Adipocyte (in vitro differentiated cells): ENCODE results near the gene PLB1.

Source experiments
- DNase-seq: peaks from one replicate; pipeline ENCODE4 v3.0.0-alpha.2; 2015; ENCODE audit warnings: low read depth
- H3K27me3 ChIP-seq: replicated peaks from 2 replicates; pipeline ENCODE4 v1.7.0; 2013; ENCODE audit warnings: mild to moderate bottlenecking, low read length, moderate library complexity; ENCODE audit not compliant: control insufficient read depth, insufficient read depth
- H3K36me3 ChIP-seq: 2 replicates; pipeline ENCODE4 v1.7.0; 2013; ENCODE audit warnings: low read length, mild to moderate bottlenecking, moderate library complexity; ENCODE audit not compliant: control insufficient read depth, insufficient read depth, severe bottlenecking
- H3K4me1 ChIP-seq: 2 replicates; pipeline ENCODE4 v1.7.0; 2013; ENCODE audit warnings: mild to moderate bottlenecking, low read length, moderate library complexity; ENCODE audit not compliant: control insufficient read depth, insufficient read depth
- H3K4me3 ChIP-seq: 2 replicates; pipeline ENCODE4 v1.7.0; 2013; ENCODE audit warnings: mild to moderate bottlenecking, low read length, moderate library complexity
- H3K9ac ChIP-seq: 2 replicates; pipeline ENCODE4 v1.7.0; 2013; ENCODE audit warnings: mild to moderate bottlenecking, low read length, moderate library complexity
- H3K9me3 ChIP-seq: 2 replicates; pipeline ENCODE4 v1.7.0; 2013; ENCODE audit warnings: mild to moderate bottlenecking, low read length, moderate library complexity; ENCODE audit not compliant: control insufficient read depth

The PLB1 gene

GRCh38 chr2:28552045-28552823, 56.4 kb downstream of the PLB1 start:
- H3K4me3 ChIP-seq, result no peak overlapping the region
- H3K36me3 ChIP-seq, result no peaks in the 10 kb centered on the region
- H3K9ac ChIP-seq, result no peak overlapping the region
- H3K4me1 ChIP-seq, result peaks cover 4% of the 10 kb centered on the region
- DNase-seq, result no peak
- H3K27me3 ChIP-seq, result no peaks in the 10 kb centered on the region
- H3K9me3 ChIP-seq, result no peaks in the 10 kb centered on the region

DNA sequence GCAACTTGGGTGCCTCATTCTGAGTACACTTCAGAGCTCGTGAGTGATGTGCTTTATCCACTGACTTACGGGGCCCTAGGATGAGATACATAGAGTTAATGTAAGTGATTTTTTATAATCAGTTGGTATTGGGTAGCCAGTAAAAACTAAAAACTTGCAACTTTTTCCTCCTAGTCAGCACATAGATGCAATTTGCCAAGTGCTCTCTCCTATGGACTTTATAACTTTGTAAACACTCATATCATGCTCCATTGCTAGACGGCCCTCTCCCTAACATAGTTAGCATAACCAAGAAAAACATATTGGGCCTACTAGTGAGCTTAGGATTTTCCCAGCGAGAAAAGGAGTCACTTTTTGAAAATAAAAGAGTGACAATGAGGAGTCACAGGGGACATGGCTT, 60.4 kb downstream of the PLB1 start:
- no peak for DNase-seq
- Histone ChIP-seq H3K27me3 (no peaks in the 10 kb centered on the region), H3K4me1 (peaks cover 4% of the 10 kb centered on the region), H3K9ac (no peak overlapping the region), H3K9me3 (no peaks in the 10 kb centered on the region), H3K4me3 (no peak overlapping the region), H3K36me3 (no peaks in the 10 kb centered on the region)

DNA sequence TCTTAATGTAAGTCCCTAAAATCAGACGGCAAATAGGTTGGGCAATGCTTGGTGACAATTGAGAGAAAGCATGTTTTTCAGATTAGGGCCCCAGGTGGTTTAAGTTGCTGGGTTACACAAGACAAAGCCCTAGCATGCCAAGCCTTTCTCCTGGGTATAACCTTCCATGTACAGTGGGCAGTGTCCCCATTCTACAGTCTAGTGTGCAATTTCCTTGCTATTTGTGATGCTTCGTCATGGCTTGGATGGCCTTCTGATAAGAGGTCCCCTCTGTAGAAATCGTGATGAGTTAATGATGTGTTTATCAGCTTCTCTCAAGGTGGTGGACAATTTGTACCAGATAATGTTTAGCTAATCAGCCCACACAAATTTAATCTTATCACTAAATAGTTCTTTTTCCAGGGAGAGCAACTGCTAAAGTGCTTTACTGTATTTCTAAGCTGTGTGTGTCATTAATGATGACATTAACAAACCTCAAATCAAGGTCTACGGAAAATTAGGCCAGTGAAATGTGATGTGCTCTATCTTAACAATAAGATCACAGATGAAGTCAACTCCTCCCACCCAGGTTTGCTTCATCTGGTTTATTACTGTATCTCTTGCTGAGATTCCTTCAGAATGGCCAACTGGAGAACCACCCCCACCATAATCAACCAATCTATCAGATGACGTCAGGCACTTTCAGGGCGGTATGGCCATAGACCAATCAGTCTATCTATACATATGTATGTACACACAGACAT, 61.7 kb downstream of the PLB1 start:
- Histone ChIP-seq H3K9me3 (no peaks in the 10 kb centered on the region), H3K27me3 (no peaks in the 10 kb centered on the region), H3K9ac (no peak overlapping the region), H3K4me1 (no peaks in the 10 kb centered on the region), H3K4me3 (no peak overlapping the region), H3K36me3 (no peaks in the 10 kb centered on the region)
- no peak for DNase-seq

- no peaks in the 10 kb centered on the region for H3K27me3 ChIP-seq
- no peak overlapping the region for H3K9ac ChIP-seq
- no peaks in the 10 kb centered on the region for H3K36me3 ChIP-seq
- no peak for DNase-seq
- no peak overlapping the region for H3K4me3 ChIP-seq
- no peaks in the 10 kb centered on the region for H3K9me3 ChIP-seq
- H3K4me1 ChIP-seq, result no peaks in the 10 kb centered on the region
These were observed 62.4 kb downstream of the PLB1 start for GRCh38 chr2:28558158-28558820.

DNA sequence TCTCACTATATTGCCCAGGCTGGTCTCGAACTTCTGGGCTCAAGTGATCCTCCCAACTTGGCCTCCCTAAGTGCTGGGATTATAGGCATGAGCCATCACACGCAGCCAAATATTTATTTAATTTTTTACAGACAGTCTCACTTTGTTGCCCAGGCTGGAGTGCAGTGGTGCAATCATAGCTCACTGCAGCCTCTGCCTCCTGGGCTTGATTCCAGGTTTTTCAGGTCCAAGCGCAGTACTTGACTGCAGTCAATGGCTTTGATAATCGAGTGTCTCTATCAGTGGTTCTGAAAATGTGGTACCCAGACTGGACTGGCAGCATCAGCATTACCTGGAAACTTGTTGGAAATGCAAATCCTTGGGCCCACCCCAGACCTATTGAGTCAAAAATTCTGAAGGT, 63.1 kb downstream of the PLB1 start:
- no peaks in the 10 kb centered on the region for H3K36me3 ChIP-seq
- no peaks in the 10 kb centered on the region for H3K9me3 ChIP-seq
- no peak overlapping the region for H3K9ac ChIP-seq
- H3K4me3 ChIP-seq, result no peak overlapping the region
- H3K4me1 ChIP-seq, result no peaks in the 10 kb centered on the region
- DNase-seq, result no peak
- no peaks in the 10 kb centered on the region for H3K27me3 ChIP-seq

DNA sequence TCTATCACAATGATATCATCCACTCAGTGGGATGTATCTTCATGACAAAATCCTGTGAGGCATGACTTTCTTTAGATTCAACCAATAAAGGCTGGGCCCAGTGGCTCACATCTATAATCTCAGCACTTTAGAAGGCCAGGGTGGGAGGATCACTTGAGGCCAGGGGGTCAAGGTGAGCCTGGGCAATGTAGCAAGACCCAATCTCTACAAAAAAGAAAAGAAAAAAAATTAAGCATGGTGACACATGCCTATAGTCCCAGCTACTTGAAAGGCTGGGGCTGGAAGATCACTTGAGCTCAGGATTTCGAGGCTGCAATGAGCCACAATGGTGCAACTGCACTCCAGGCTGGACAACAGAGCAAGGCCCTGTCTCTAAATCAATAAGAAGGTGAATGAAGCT, 68.0 kb downstream of the PLB1 start:
- H3K9ac ChIP-seq, result no peak overlapping the region
- DNase-seq, result no peak
- H3K4me1 ChIP-seq, result peaks cover 5% of the 10 kb centered on the region
- H3K9me3 ChIP-seq, result no peaks in the 10 kb centered on the region
- H3K27me3 ChIP-seq, result no peaks in the 10 kb centered on the region
- H3K36me3 ChIP-seq, result no peaks in the 10 kb centered on the region
- no peak overlapping the region for H3K4me3 ChIP-seq

DNA sequence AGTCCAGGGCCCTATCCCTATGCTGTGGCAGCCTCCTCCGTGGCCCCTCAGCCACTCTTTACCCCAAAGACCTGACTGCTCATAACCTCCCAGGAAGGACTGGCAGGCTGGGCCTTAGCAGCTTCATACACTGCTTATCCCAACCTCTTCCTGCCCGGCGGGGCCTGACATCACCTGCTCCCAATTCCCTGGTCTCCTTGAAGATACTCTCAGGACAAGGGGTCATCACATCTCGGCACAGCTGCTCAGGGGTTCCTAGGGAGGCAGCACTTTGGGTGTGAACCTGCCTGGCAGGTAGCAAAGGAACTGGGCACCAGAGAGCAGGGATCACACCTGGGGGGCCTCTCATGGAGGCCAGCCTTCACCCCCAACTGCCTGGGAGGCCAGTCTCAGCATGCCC, 68.5 kb downstream of the PLB1 start:
- no peak for DNase-seq
- no peak overlapping the region for H3K9ac ChIP-seq
- no peaks in the 10 kb centered on the region for H3K36me3 ChIP-seq
- no peaks in the 10 kb centered on the region for H3K9me3 ChIP-seq
- H3K4me3 ChIP-seq, result no peak overlapping the region
- no peaks in the 10 kb centered on the region for H3K27me3 ChIP-seq
- H3K4me1 ChIP-seq, result peaks cover 5% of the 10 kb centered on the region

DNA sequence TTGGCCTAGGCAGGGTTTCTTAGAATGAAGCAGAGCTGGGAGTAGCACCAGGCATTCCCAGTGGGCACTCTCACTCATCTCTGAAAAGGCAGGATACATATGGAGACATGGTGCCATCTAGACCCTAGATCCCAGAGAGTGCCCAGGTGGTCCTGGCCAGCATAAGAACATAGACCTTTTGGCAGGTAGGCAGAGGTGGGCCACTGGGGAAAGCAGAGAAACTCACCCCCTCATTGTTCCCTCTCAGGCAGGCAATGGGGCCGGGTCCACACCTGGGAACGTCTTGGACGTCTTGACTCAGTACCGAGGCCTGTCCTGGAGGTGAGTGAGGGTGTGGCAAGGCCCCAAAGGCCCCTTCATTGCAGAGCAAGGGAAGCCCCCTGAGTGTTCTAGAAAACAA, 69.2 kb downstream of the PLB1 start:
- Histone ChIP-seq H3K27me3 (no peaks in the 10 kb centered on the region), H3K9me3 (no peaks in the 10 kb centered on the region), H3K4me1 (peaks cover 5% of the 10 kb centered on the region), H3K4me3 (no peak overlapping the region), H3K36me3 (no peaks in the 10 kb centered on the region), H3K9ac (no peak overlapping the region)
- no peak for DNase-seq

GRCh38 chr2:28565720-28566295, 69.9 kb downstream of the PLB1 start:
- no peak for DNase-seq
- H3K9ac ChIP-seq, result no peak overlapping the region
- no peaks in the 10 kb centered on the region for H3K27me3 ChIP-seq
- peaks cover 5% of the 10 kb centered on the region for H3K4me1 ChIP-seq
- H3K4me3 ChIP-seq, result no peak overlapping the region
- no peaks in the 10 kb centered on the region for H3K36me3 ChIP-seq
- peaks cover 3% of the 10 kb centered on the region for H3K9me3 ChIP-seq

GRCh38 chr2:28566521-28567041, 70.7 kb downstream of the PLB1 start:
- Histone ChIP-seq H3K4me1 (peaks cover 5% of the 10 kb centered on the region), H3K36me3 (no peaks in the 10 kb centered on the region), H3K27me3 (no peaks in the 10 kb centered on the region), H3K9ac (peak overlapping the region; percentile 77), H3K9me3 (peaks cover 10% of the 10 kb centered on the region), H3K4me3 (peak overlapping the region; percentile 91)
- peak; percentile 95 for DNase-seq

GRCh38 chr2:28567061-28567471, 71.2 kb downstream of the PLB1 start:
- Histone ChIP-seq H3K9ac (peak overlapping the region; percentile 87), H3K9me3 (peaks cover 15% of the 10 kb centered on the region), H3K4me3 (peak overlapping the region; percentile 91), H3K36me3 (no peaks in the 10 kb centered on the region), H3K4me1 (peaks cover 5% of the 10 kb centered on the region), H3K27me3 (no peaks in the 10 kb centered on the region)
- DNase-seq, result no peak
